ENCODE data around the gene KIAA2012.

KIAA2012 gene

GRCh38 chr2:202032846-202033316 is 40.2 kb upstream of the KIAA2012 start:
- peak overlapping the region; percentile 72 for H3K4me3 ChIP-seq (ENCODE audit: low read depth, low read length)
- DNase-seq (ENCODE audit: low read depth): peak; percentile 52
- TF ChIP-seq, protein P1, sequence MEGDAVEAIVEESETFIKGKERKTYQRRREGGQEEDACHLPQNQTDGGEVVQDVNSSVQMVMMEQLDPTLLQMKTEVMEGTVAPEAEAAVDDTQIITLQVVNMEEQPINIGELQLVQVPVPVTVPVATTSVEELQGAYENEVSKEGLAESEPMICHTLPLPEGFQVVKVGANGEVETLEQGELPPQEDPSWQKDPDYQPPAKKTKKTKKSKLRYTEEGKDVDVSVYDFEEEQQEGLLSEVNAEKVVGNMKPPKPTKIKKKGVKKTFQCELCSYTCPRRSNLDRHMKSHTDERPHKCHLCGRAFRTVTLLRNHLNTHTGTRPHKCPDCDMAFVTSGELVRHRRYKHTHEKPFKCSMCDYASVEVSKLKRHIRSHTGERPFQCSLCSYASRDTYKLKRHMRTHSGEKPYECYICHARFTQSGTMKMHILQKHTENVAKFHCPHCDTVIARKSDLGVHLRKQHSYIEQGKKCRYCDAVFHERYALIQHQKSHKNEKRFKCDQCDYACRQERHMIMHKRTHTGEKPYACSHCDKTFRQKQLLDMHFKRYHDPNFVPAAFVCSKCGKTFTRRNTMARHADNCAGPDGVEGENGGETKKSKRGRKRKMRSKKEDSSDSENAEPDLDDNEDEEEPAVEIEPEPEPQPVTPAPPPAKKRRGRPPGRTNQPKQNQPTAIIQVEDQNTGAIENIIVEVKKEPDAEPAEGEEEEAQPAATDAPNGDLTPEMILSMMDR (conservative IDR thresholded peaks at IDR 0.05; ENCODE audit: low read depth, low read length): no peak

GRCh38 chr2:202033317-202034248 is 39.5 kb upstream of the KIAA2012 start, which contains the start of gene FZD7:
FZD7 (plus strand) TSS chr2:202033855; CDS start chr2:202034648, 793 bp downstream.
- peak within 1 kb of the TSS; percentile 72 for H3K4me3 ChIP-seq (ENCODE audit: low read depth, low read length)
- peak; percentile 92 for DNase-seq (ENCODE audit: low read depth)
- TF ChIP-seq, protein P1 (conservative IDR thresholded peaks at IDR 0.05; ENCODE audit: low read depth, low read length): peak; percentile 41

DNA sequence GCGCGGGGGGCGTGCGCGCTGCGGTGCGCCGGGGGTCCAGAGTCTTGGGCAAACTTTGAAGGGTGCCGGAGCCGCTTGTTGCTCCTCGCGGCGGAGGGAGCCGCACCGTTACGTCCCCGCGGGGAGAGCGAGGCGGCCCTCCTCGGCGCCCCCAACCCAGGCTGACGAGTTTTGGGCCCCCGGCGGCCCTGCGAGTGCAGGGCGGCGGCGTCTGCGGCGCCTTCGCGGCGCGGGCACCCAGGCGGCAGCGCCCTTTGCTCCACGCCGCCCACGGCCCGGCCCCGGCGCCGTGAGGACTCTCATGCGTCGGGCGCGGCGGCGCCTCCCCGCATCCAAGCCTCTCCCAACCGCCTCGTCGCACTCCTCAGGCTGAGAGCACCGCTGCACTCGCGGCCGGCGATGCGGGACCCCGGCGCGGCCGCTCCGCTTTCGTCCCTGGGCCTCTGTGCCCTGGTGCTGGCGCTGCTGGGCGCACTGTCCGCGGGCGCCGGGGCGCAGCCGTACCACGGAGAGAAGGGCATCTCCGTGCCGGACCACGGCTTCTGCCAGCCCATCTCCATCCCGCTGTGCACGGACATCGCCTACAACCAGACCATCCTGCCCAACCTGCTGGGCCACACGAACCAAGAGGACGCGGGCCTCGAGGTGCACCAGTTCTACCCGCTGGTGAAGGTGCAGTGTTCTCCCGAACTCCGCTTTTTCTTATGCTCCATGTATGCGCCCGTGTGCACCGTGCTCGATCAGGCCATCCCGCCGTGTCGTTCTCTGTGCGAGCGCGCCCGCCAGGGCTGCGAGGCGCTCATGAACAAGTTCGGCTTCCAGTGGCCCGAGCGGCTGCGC is 38.6 kb upstream of the KIAA2012 start:
- peak; percentile 70 for DNase-seq (ENCODE audit: low read depth)
- H3K4me3 ChIP-seq (ENCODE audit: low read depth, low read length): peak overlapping the region; percentile 67
- TF ChIP-seq, protein P1 (conservative IDR thresholded peaks at IDR 0.05; ENCODE audit: low read depth, low read length): no peak

GRCh38 chr2:202035089-202035940 is 37.7 kb upstream of the KIAA2012 start:
- H3K4me3 ChIP-seq (ENCODE audit: low read depth, low read length): peak overlapping the region; percentile 67
- TF ChIP-seq, protein P1 (conservative IDR thresholded peaks at IDR 0.05; ENCODE audit: low read depth, low read length): peak; percentile 65
- peak; percentile 76 for DNase-seq (ENCODE audit: low read depth)

DNA sequence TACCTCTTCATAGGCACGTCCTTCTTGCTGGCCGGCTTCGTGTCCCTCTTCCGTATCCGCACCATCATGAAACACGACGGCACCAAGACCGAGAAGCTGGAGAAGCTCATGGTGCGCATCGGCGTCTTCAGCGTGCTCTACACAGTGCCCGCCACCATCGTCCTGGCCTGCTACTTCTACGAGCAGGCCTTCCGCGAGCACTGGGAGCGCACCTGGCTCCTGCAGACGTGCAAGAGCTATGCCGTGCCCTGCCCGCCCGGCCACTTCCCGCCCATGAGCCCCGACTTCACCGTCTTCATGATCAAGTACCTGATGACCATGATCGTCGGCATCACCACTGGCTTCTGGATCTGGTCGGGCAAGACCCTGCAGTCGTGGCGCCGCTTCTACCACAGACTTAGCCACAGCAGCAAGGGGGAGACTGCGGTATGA is 37.1 kb upstream of the KIAA2012 start:
- no peak for DNase-seq (ENCODE audit: low read depth)
- TF ChIP-seq, protein P1 (conservative IDR thresholded peaks at IDR 0.05; ENCODE audit: low read depth, low read length): no peak
- H3K4me3 ChIP-seq (ENCODE audit: low read depth, low read length): no peak overlapping the region

- H3K4me3 ChIP-seq (ENCODE audit: low read depth, low read length): peak overlapping the region; percentile 44
- DNase-seq (ENCODE audit: low read depth): peak; percentile 45
- TF ChIP-seq, protein P1 (conservative IDR thresholded peaks at IDR 0.05; ENCODE audit: low read depth, low read length): no peak
Observed at GRCh38 chr2:202036601-202037037, 36.4 kb upstream of the KIAA2012 start.
